H1 (cell line): Measurements from ENCODE around the gene HIGD2A. TPM values are rescaled to one million over a fixed set of nuclear protein-coding genes. Genes with fewer than 3 reads are reported as not detected.

Experiments used
- ASH2L ChIP-seq: fragments of 200-600, 300-600 bp; sonication (generic); IDR thresholded peaks from one replicate; pipeline ENCODE4 v1.7.1; 2017; ENCODE audit warnings: low read length
- RAD21 ChIP-seq, 2 experiments: IDR thresholded peaks in 1 of 2; conservative IDR thresholded peaks in 1 of 2; 2 replicates each; pipeline ENCODE4 v1.6.1; 2011; ENCODE audit warnings: low read depth in 2 of 2, low read length in 2 of 2, improper control_type of control experiment in 1 of 2, inconsistent platforms in 1 of 2, mild to moderate bottlenecking in 1 of 2, moderate library complexity in 1 of 2
- SRF ChIP-seq: IDR thresholded peaks from 2 replicates; pipeline ENCODE4 v1.6.1; 2011; ENCODE audit warnings: mild to moderate bottlenecking, low read depth, low read length, moderate library complexity
- TCF12 ChIP-seq: IDR thresholded peaks from 2 replicates; pipeline ENCODE4 v1.6.1; 2011; ENCODE audit warnings: low read depth, mild to moderate bottlenecking, low read length
- YY1 ChIP-seq: IDR thresholded peaks from 2 replicates; pipeline ENCODE4 v1.6.1; 2011; ENCODE audit warnings: low read depth, mild to moderate bottlenecking, low read length
- polyA plus RNA-seq, 7 experiments: library from polyadenylated mRNA; depleted of rRNA in 3 of 7; stranded (reverse) in 5 of 7; unstranded in 2 of 7; fragments of >200 nt in 5 of 7; fragments of 200-250 nt in 2 of 7; gene quantifications; 1 replicate in 5 of 7; 2 replicates in 1 of 7; 4 replicates in 1 of 7; pipeline versions ENCODE4 v1.2.1 to v1.2.3, GENCODE V29; 2011 to 2013; ENCODE audit warnings: missing spikeins in 2 of 7, mixed read lengths in 2 of 7
- total RNA-seq: library from RNA; stranded (reverse); fragmentation: NEBNext Ultra II Directional; extraction: Animal tissue kit (Norgen Biotek cat#: 25700); gene quantifications from 2 replicates; pipeline ENCODE4 v1.2.1, GENCODE V29; 2021
- TF ChIP-seq, protein P1 (sequence below): IDR thresholded peaks from 2 replicates; pipeline ENCODE4 v1.6.1; 2012; ENCODE audit warnings: low read length, inconsistent platforms
- TF ChIP-seq, protein P2 (sequence below): IDR thresholded peaks from 2 replicates; pipeline ENCODE4 v1.6.1; 2012; ENCODE audit warnings: inconsistent platforms
- TF ChIP-seq, protein P3 (sequence below): IDR thresholded peaks from 2 replicates; pipeline ENCODE4 v1.6.1; 2012; ENCODE audit warnings: inconsistent platforms

HIGD2A gene
- total and polyA plus RNA-seq, 2 of the 8 experiments (the other 6 are each of a cell fraction or from before 2014, with no cell fraction given), result 95.5 to 264 TPM

DNA sequence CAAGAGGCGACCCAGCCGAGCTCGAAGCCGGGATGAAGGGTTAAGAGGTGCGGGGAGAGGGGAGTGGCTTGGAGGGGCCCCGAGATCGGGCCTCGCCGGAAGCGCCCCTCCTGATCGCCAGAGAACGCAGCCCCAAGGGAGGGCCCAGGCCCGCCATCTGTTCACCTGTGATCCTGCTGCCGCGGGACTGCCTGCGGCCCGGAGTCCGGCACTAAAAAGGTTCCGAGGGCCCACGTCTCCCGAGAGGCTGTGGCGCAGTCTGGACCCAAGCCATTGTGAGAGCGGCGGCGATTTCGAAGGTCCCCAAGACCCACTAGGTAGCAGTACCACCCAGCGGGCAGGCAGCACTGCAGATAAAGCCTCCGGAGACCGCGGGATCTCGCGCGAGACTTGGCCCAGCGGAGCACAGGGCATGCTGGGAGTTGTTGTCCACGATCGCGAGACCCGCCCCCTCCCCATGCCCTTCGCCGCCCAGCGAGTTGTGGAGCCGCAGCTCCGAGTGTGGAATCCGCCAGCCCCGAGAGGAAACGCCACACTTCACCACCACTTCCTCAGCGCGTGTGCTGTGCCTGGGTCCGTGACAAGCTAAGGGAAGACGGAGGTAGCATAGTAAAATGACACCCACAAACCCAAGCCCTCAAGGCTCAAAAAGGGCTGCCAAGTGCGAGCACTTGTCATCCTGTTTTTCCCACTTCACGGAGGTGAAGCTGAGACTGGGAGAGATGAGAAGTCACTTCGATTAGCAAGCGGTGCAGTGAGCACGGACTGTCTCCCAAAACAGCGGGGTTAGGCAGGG lies 26.9 kb upstream of the HIGD2A start, which contains the start of gene KIAA1191 (continued):
- TF ChIP-seq, protein P1, sequence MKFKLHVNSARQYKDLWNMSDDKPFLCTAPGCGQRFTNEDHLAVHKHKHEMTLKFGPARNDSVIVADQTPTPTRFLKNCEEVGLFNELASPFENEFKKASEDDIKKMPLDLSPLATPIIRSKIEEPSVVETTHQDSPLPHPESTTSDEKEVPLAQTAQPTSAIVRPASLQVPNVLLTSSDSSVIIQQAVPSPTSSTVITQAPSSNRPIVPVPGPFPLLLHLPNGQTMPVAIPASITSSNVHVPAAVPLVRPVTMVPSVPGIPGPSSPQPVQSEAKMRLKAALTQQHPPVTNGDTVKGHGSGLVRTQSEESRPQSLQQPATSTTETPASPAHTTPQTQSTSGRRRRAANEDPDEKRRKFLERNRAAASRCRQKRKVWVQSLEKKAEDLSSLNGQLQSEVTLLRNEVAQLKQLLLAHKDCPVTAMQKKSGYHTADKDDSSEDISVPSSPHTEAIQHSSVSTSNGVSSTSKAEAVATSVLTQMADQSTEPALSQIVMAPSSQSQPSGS, result peak; percentile 49; the same call in 1 of the 2 replicates
- TF ChIP-seq ASH2L, result peak; percentile 96
- TF ChIP-seq, protein P2, sequence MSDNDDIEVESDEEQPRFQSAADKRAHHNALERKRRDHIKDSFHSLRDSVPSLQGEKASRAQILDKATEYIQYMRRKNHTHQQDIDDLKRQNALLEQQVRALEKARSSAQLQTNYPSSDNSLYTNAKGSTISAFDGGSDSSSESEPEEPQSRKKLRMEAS, result 0 out of 2 replicates have a peak, but pooled peaks have one; percentile 36
- TF ChIP-seq, protein P3, sequence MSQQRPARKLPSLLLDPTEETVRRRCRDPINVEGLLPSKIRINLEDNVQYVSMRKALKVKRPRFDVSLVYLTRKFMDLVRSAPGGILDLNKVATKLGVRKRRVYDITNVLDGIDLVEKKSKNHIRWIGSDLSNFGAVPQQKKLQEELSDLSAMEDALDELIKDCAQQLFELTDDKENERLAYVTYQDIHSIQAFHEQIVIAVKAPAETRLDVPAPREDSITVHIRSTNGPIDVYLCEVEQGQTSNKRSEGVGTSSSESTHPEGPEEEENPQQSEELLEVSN, result peak; percentile 25; the same call in 1 of the 2 replicates
- TF ChIP-seq YY1, result peak; percentile 4; the same call in 1 of the 2 replicates
- 0 out of 2 replicates have a peak, but pooled peaks have one; percentile 2 for TF ChIP-seq TCF12
- no peak for TF ChIP-seq SRF
- TF ChIP-seq RAD21 (IDR thresholded peaks at IDR 0.05 in 1 of 2, conservative IDR thresholded peaks at IDR 0.05 in 1 of 2; ENCODE audit: low read depth in 2 of 2, low read length in 2 of 2), result 0 out of 4 replicates have a peak, but pooled peaks of 1 of the 2 experiments have one; percentile 1
